GM12892 (cell line): ENCODE measurements around the gene KRT8.
A peak's percentile ranks its signal among the peaks of the same experiment; 100 is the strongest.
"Not testable (repeated sequence)": the region's sequence is repeated elsewhere in the genome, so short reads cannot be mapped to it uniquely, and the experiment has no call there.

ENCODE experiments used
- DNase-seq: peaks from one replicate; pipeline ENCODE4 v3.0.0; 2011; ENCODE audit not compliant: insufficient read length
- FAIRE-seq: peaks from 2 replicates; lab custom pipeline; 2011; peaks lifted over from hg19 to GRCh38; lab: Jason Lieb, UNC
- POLR2A ChIP-seq: IDR thresholded peaks from 2 replicates; pipeline ENCODE4 v1.6.1; 2011; ENCODE audit warnings: low read depth, low read length, control low read depth
- POLR2AphosphoS5 ChIP-seq: IDR thresholded peaks from 2 replicates; pipeline ENCODE4 v1.6.1; 2011; ENCODE audit warnings: low read depth, low read length, control low read depth
- TAF1 ChIP-seq: IDR thresholded peaks from 2 replicates; pipeline ENCODE4 v1.6.1; 2011; ENCODE audit warnings: low read depth, mild to moderate bottlenecking, control low read depth, low read length, borderline replicate concordance

KRT8 gene

GRCh38 chr12:52896190-52897100 is 8.4 kb downstream of the KRT8 start:
- DNase-seq (no peak), FAIRE-seq (no peak)
- no peak for TF ChIP-seq TAF1
- no peak for TF ChIP-seq POLR2AphosphoS5
- TF ChIP-seq POLR2A = no peak

- no peak for FAIRE-seq
- TF ChIP-seq POLR2AphosphoS5 (no peak), POLR2A (no peak), TAF1 (no peak)
- no peak for DNase-seq
Observed at GRCh38 chr12:52895726-52896189, 9.1 kb downstream of the KRT8 start.

- no peak for FAIRE-seq
- no peak for DNase-seq
- no peak for TF ChIP-seq POLR2AphosphoS5
- no peak for TF ChIP-seq TAF1
- TF ChIP-seq POLR2A = no peak
Observed at GRCh38 chr12:52892974-52893373, 11.9 kb downstream of the KRT8 start.

GRCh38 chr12:52892207-52892852 is 12.5 kb downstream of the KRT8 start:
- FAIRE-seq = no peak
- DNase-seq = no peak
- TF ChIP-seq POLR2A (no peak), TAF1 (no peak), POLR2AphosphoS5 (no peak)

- no peak for DNase-seq
- TF ChIP-seq POLR2A (no peak), POLR2AphosphoS5 (no peak), TAF1 (no peak)
- no peak for FAIRE-seq
Observed at GRCh38 chr12:52891044-52891443, 13.8 kb downstream of the KRT8 start.

- no peak for DNase-seq
- FAIRE-seq = no peak
- TF ChIP-seq TAF1 (no peak), POLR2AphosphoS5 (no peak), POLR2A (no peak)
Observed at GRCh38 chr12:52890417-52890816, 14.5 kb downstream of the KRT8 start.

- TF ChIP-seq TAF1 (no peak), POLR2AphosphoS5 (no peak), POLR2A (no peak)
- peak; percentile 68 for DNase-seq
- no peak for FAIRE-seq
Observed at GRCh38 chr12:52884526-52885293, 20.2 kb downstream of the KRT8 start.

GRCh38 chr12:52880499-52880898 is 24.4 kb downstream of the KRT8 start:
- DNase-seq, FAIRE-seq: not testable (repeated sequence)

- TF ChIP-seq POLR2A (no peak), TAF1 (no peak), POLR2AphosphoS5 (no peak)
- DNase-seq (peak; percentile 53), FAIRE-seq (no peak)
Observed at GRCh38 chr12:52879394-52880351, 25.2 kb downstream of the KRT8 start.

- no peak for TF ChIP-seq POLR2A
- DNase-seq = no peak
- no peak for FAIRE-seq
Observed at GRCh38 chr12:52878507-52879393, 26.1 kb downstream of the KRT8 start.
